ENCODE measurements around the gene GPD1. TPM values are rescaled to one million over a fixed set of nuclear protein-coding genes. Genes with fewer than 3 reads are reported as not detected.

The GPD1 gene
- total RNA-seq, 2 experiments from 2014 or later: 0.40 to 0.44 TPM

GRCh38 chr12:50070314-50071060 is 33.3 kb upstream of the GPD1 start:
- CTCF ChIA-PET: interaction anchor here (0.6 to 3.3 kb wide), 15 partner anchors 9 to 105 kb away, joined by 3 to 33 read pairs (median 4); no protein-coding TSS in a partner anchor
- POLR2A ChIA-PET: interaction anchor here (0.5 to 0.6 kb wide), 3 partner anchors 14 to 140 kb away, joined by 3 to 5 read pairs (median 4); partner anchors contain the start of gene SMARCD1

- ChIA-PET CTCF (interaction anchor here (0.9 to 3.3 kb wide), 4 partner anchors 10 to 106 kb away, joined by 3 to 33 read pairs (median 6); no protein-coding TSS in a partner anchor), POLR2A (no interaction called here)
Observed at GRCh38 chr12:50072198-50072907, 31.5 kb upstream of the GPD1 start.

GRCh38 chr12:50073206-50073605 is 30.6 kb upstream of the GPD1 start:
- POLR2A ChIA-PET: no interaction called here

GRCh38 chr12:50073712-50074111 is 30.1 kb upstream of the GPD1 start:
- CTCF ChIA-PET: interaction anchor here (0.5 to 1.9 kb wide), 8 partner anchors 9 to 242 kb away, joined by 3 to 6 read pairs (median 4); partner anchors contain the start of genes COX14 and GPD1
- POLR2A ChIA-PET: no interaction called here

More at GRCh38 chr12:50073206-50073605, 30.6 kb upstream of the GPD1 start:
- CTCF ChIA-PET: interaction anchor here (1.0 to 1.8 kb wide), 2 partner anchors 35 to 106 kb away, joined by 3 to 6 read pairs; no protein-coding TSS in a partner anchor

- ChIA-PET POLR2A (no interaction called here), CTCF (interaction anchor here (0.5 to 1.9 kb wide), 14 partner anchors 8 to 177 kb away, joined by 3 to 9 read pairs (median 4); partner anchors contain the start of genes COX14, GPD1 and SMARCD1)
Observed at GRCh38 chr12:50074936-50075807, 28.6 kb upstream of the GPD1 start.

GRCh38 chr12:50075808-50076170 is 28.0 kb upstream of the GPD1 start:
- ChIA-PET POLR2A (no interaction called here), CTCF (interaction anchor here (0.5 to 1.9 kb wide), 3 partner anchors 11 to 100 kb away, joined by 3 to 5 read pairs (median 4); no protein-coding TSS in a partner anchor)

GRCh38 chr12:50077099-50077498 is 26.7 kb upstream of the GPD1 start:
- CTCF ChIA-PET: interaction anchor here (0.8 to 1.2 kb wide), 5 partner anchors 8 to 350 kb away, joined by 3 to 4 read pairs (median 3); partner anchors contain the start of genes CERS5 and SMARCD1
- POLR2A ChIA-PET: no interaction called here

- CTCF ChIA-PET: interaction anchor here (0.7 to 1.2 kb wide), 2 partner anchors 10 to 12 kb away, joined by 3 read pairs; no protein-coding TSS in a partner anchor
- POLR2A ChIA-PET: no interaction called here
Observed at GRCh38 chr12:50078281-50078680, 25.5 kb upstream of the GPD1 start.

- ChIA-PET POLR2A (no interaction called here), CTCF (interaction anchor here (0.9 to 1.1 kb wide), 2 partner anchors 9 to 10 kb away, joined by 3 read pairs; no protein-coding TSS in a partner anchor)
Observed at GRCh38 chr12:50079771-50080170, 24.0 kb upstream of the GPD1 start.

- ChIA-PET CTCF (interaction anchor here (1.1 to 1.5 kb wide), 2 partner anchors 9 to 11 kb away, joined by 3 to 4 read pairs; no protein-coding TSS in a partner anchor), POLR2A (no interaction called here)
Observed at GRCh38 chr12:50081096-50081808, 22.6 kb upstream of the GPD1 start.

GRCh38 chr12:50082644-50083043 is 21.2 kb upstream of the GPD1 start:
- ChIA-PET CTCF (interaction anchor here (0.8 to 3.0 kb wide), 4 partner anchors 8 to 115 kb away, joined by 3 to 11 read pairs (median 4); no protein-coding TSS in a partner anchor), POLR2A (no interaction called here)

GRCh38 chr12:50083301-50083700 is 20.5 kb upstream of the GPD1 start:
- POLR2A ChIA-PET: no interaction called here

GRCh38 chr12:50084409-50084774 is 19.4 kb upstream of the GPD1 start:
- POLR2A ChIA-PET: interaction anchor here (0.5 to 1.7 kb wide), 11 partner anchors 14 to 766 kb away, joined by 3 to 8 read pairs (median 3); partner anchors contain the start of genes BCDIN3D, CERS5, COX14 and PRPF40B
- CTCF ChIA-PET: interaction anchor here (0.9 to 3.0 kb wide), 9 partner anchors 8 to 199 kb away, joined by 3 to 12 read pairs (median 3); partner anchors contain the start of genes CERS5, COX14, LIMA1 and RACGAP1

More at GRCh38 chr12:50083301-50083700, 20.5 kb upstream of the GPD1 start:
- CTCF ChIA-PET: interaction anchor here (0.8 to 3.0 kb wide), 5 partner anchors 9 to 116 kb away, joined by 3 to 11 read pairs (median 3); no protein-coding TSS in a partner anchor

GRCh38 chr12:50084775-50085614 is 18.8 kb upstream of the GPD1 start, which contains the start of gene SMARCD1:
Gene SMARCD1, plus strand, starts transcription at chr12:50085342. Its CDS starts 28 bp downstream, at chr12:50085370.
- POLR2A ChIA-PET: interaction anchor here (0.5 to 1.7 kb wide), 12 partner anchors 15 to 767 kb away, joined by 3 to 8 read pairs (median 3); partner anchors contain the start of genes BCDIN3D, CERS5, COX14 and PRPF40B

GRCh38 chr12:50085615-50086072 is 18.2 kb upstream of the GPD1 start:
- ChIA-PET POLR2A (interaction anchor here (0.8 to 1.7 kb wide), 4 partner anchors 15 to 136 kb away, joined by 3 to 8 read pairs (median 4); partner anchors contain the start of gene CERS5), CTCF (interaction anchor here (0.6 to 1.7 kb wide), 10 partner anchors 10 to 198 kb away, joined by 3 to 12 read pairs (median 4); partner anchors contain the start of genes CERS5, COX14, LIMA1 and RACGAP1)

More at GRCh38 chr12:50084775-50085614, 18.8 kb upstream of the GPD1 start, which contains the start of gene SMARCD1:
- CTCF ChIA-PET: interaction anchor here (0.6 to 3.0 kb wide), 12 partner anchors 8 to 199 kb away, joined by 3 to 12 read pairs (median 4); partner anchors contain the start of genes CERS5, COX14, LIMA1 and RACGAP1

- POLR2A ChIA-PET: no interaction called here
Observed at GRCh38 chr12:50086148-50086547, 17.7 kb upstream of the GPD1 start.

More at GRCh38 chr12:50086148-50086547, 17.7 kb upstream of the GPD1 start:
- CTCF ChIA-PET: interaction anchor here (0.7 to 3.8 kb wide), 3 partner anchors 10 to 119 kb away, joined by 3 to 9 read pairs (median 4); no protein-coding TSS in a partner anchor

Data from activated CD8-positive, alpha-beta memory T cell treated with anti-CD3 and anti-CD28 coated beads for 36 hours (primary cell).